HAP-1 (cell line): Measurements from ENCODE around the gene ZNF771.
A peak's percentile ranks its signal among the peaks of the same experiment; 100 is the strongest.
"Not testable (repeated sequence)": the region's sequence is repeated elsewhere in the genome, so short reads cannot be mapped to it uniquely, and the experiment has no call there.

Experiments used
- DNase-seq, 2 experiments: peaks; one replicate each; pipeline ENCODE4 v3.0.0-alpha.2; 2016 to 2020; ENCODE audit warnings: low spot score in 2 of 2
- H3K27me3 ChIP-seq: fragments of 250-450 bp; sonication (Bioruptor Pico); 2 replicates; pipeline ENCODE4 v1.5.1; 2020; ENCODE audit warnings: low read depth, mild to moderate bottlenecking, moderate library complexity
- H3K36me3 ChIP-seq: fragments of 250-450 bp; sonication (Bioruptor Pico); replicated peaks from 2 replicates; pipeline ENCODE4 v1.5.1; 2020; ENCODE audit warnings: mild to moderate bottlenecking
- H3K4me1 ChIP-seq: fragments of 250-450 bp; sonication (Bioruptor Pico); 2 replicates; pipeline ENCODE4 v1.5.1; 2020; ENCODE audit warnings: mild to moderate bottlenecking
- H3K4me3 ChIP-seq: fragments of 250-450 bp; sonication (Bioruptor Pico); 2 replicates; pipeline ENCODE4 v1.5.1; 2020; ENCODE audit warnings: mild to moderate bottlenecking, moderate library complexity
- H3K9me3 ChIP-seq: fragments of 250-450 bp; sonication (Bioruptor Pico); 2 replicates; pipeline ENCODE4 v1.5.1; 2020; ENCODE audit warnings: mild to moderate bottlenecking, moderate library complexity
- in situ Hi-C: fragments of 300-500 bp; cut with MboI; formaldehyde crosslinking; loops from 3 replicates; pipeline ENCODE4 v1.14.3; 2020; ENCODE audit warnings: low sequenced_read_pairs, inconsistent platforms, mixed read lengths

ZNF771 gene

GRCh38 chr16:30439720-30440348 lies 32.4 kb downstream of the ZNF771 start:
- H3K9me3 ChIP-seq, result peaks cover 6% of the 10 kb centered on the region; the same call in 1 of the 2 replicates
- no peaks in the 10 kb centered on the region for H3K27me3 ChIP-seq
- in situ Hi-C loops, result loop anchor here (10.0 kb wide), 4 partner anchors 45 to 255 kb away; partner anchors contain the start of genes SRCAP, ZNF688 and ZNF768
- H3K4me1 ChIP-seq, result peaks cover 1% of the 10 kb centered on the region
- H3K4me3 ChIP-seq, result no peak overlapping the region
- no peak for DNase-seq
- peaks cover 15% of the 10 kb centered on the region for H3K36me3 ChIP-seq

GRCh38 chr16:30443631-30444030 lies 36.2 kb downstream of the ZNF771 start:
- Histone ChIP-seq H3K27me3 (no peaks in the 10 kb centered on the region), H3K4me1 (peaks cover 8% of the 10 kb centered on the region), H3K36me3 (peaks cover 15% of the 10 kb centered on the region), H3K4me3 (no peak overlapping the region), H3K9me3 (peaks cover 9% of the 10 kb centered on the region; the same call in 1 of the 2 replicates)
- in situ Hi-C loops, result no loop called here
- DNase-seq, result no peak

DNA sequence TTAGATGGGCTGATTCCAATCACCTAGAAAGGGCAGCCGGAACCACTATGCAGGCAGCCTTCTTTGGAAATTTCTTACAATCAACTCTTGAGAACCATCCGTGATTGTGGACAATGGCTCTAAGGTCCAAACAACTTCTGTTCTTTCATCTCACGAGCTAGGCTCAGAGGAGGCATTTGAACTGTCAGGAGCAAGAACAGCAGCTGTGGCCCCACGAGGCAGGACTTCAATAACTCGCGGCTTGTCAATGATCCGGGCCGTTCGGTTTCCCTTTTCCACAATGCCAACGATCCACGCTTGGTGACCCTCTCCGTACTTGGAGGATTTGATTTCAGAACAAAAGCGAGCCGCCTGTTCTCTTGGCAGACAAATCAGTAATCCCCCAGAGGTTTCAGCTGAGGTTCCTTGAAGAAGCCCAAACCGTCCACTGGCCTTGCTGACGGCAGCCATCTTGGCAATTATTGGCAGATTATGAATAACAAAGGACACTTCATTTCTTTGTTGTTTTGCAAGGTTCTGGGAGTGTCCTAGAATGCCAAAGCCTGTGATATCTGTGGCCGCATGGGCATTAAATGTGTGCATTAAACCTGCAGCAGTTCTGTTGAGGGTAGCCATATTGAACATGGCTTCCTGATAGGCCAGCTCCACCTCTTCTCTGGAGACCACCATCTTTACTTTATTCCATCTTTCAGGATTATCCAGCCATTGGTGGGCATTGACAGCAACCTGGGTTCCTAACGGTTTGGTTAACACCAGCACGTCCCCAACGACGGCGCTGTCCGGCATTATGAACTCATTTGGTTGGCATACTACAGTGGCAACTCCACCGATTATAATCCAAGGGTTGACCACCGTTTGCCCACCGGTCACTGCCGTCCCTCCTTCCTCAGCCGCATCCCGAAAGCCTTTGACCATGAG lies 37.1 kb downstream of the ZNF771 start:
- Histone ChIP-seq H3K4me3 (peak overlapping the region; percentile 56), H3K36me3 (peaks cover 15% of the 10 kb centered on the region), H3K9me3 (peaks cover 9% of the 10 kb centered on the region; the same call in 1 of the 2 replicates), H3K4me1 (peaks cover 8% of the 10 kb centered on the region), H3K27me3 (no peaks in the 10 kb centered on the region)
- in situ Hi-C loops, result loop anchor here (5.0 kb wide), 1 partner anchor 188 kb away; no protein-coding TSS in a partner anchor
- DNase-seq, result peak; percentile 31 to 48

DNA sequence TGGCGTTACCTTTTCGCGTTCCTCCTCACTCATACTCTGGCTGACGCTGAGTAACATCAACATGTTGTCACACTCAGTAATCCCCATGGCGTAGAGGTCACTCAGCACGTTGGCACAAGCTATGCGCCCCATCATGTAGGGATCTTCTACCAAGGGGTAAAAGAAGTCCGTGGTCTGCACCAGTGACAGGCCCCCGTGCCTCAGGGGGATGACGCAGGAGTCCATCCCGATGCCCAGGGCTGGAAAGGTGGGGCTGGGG lies 37.7 kb downstream of the ZNF771 start:
- Histone ChIP-seq H3K4me3 (peak overlapping the region; percentile 56), H3K9me3 (peaks cover 9% of the 10 kb centered on the region; the same call in 1 of the 2 replicates), H3K27me3 (no peaks in the 10 kb centered on the region), H3K36me3 (peaks cover 15% of the 10 kb centered on the region), H3K4me1 (peaks cover 8% of the 10 kb centered on the region)
- no peak for DNase-seq
- in situ Hi-C loops, result loop anchor here (5.0 kb wide), 1 partner anchor 187 kb away; no protein-coding TSS in a partner anchor

DNA sequence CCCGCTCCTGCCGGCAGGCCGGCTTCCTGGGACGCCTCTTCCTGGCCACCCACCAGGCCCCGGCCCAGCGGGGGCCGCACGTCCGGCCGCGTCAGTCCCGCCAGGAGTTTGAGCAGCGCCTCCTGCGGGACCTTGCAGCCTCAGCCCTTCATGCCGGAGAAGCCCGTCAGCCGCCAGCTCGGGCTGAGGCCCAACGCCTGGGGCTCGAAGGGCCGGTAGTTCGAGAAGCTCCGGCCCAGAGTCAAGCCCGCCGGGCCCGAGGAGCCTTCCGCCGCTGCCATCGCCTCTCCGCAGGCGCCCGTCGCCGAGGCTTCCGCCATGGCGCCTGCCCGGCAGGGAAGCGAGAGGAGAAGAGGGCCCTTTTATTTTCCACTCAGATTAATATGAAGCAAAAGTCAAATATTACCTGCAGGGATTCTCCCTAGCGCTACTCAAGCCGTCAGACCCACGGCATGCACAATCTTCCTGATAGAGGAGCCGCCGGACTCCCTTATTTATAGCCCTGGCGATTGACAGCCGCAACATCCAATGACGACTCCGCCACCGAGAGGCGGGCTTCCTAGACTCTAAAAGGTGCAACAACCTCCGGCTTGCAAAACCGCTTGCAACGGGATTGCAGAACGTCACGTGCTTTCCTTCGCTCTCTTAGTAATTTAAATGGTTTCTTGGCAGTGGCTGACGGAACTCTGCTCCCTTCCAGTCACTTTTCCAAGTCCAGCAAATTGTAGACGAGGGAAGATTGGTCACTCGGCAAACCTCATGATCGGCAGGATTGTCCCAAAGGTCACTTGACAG lies 38.2 kb downstream of the ZNF771 start, which contains the start of gene SEPHS2:
Gene SEPHS2, minus strand, starts transcription at position 467 of the 795 bp plus-strand sequence. Its CDS starts 147 bp downstream, at position 320.
- H3K4me1 ChIP-seq, result peaks cover 8% of the 10 kb centered on the region
- in situ Hi-C loops, result loop anchor here (5.0 kb wide), 1 partner anchor 187 kb away; no protein-coding TSS in a partner anchor
- no peaks in the 10 kb centered on the region for H3K27me3 ChIP-seq
- H3K9me3 ChIP-seq, result peaks cover 9% of the 10 kb centered on the region; the same call in 1 of the 2 replicates
- H3K4me3 ChIP-seq, result peak within 1 kb of the TSS; percentile 56
- DNase-seq, result peak; percentile 84 to 97
- peaks cover 15% of the 10 kb centered on the region for H3K36me3 ChIP-seq

GRCh38 chr16:30446203-30446595 lies 38.8 kb downstream of the ZNF771 start:
- peak overlapping the region; percentile 56 for H3K4me3 ChIP-seq
- in situ Hi-C loops, result loop anchor here (5.0 kb wide), 1 partner anchor 186 kb away; no protein-coding TSS in a partner anchor

GRCh38 chr16:30447512-30448226 lies 40.3 kb downstream of the ZNF771 start:
- H3K4me1 ChIP-seq, result peaks cover 15% of the 10 kb centered on the region
- in situ Hi-C loops, result loop anchor here (5.0 kb wide), 1 partner anchor 185 kb away; no protein-coding TSS in a partner anchor
- H3K4me3 ChIP-seq, result no peak overlapping the region
- H3K9me3 ChIP-seq, result peaks cover 9% of the 10 kb centered on the region; the same call in 1 of the 2 replicates
- no peaks in the 10 kb centered on the region for H3K27me3 ChIP-seq
- no peak for DNase-seq
- H3K36me3 ChIP-seq, result peaks cover 15% of the 10 kb centered on the region

More at GRCh38 chr16:30446203-30446595, 38.8 kb downstream of the ZNF771 start:
- peaks cover 9% of the 10 kb centered on the region; the same call in 1 of the 2 replicates for H3K9me3 ChIP-seq
- H3K36me3 ChIP-seq, result peaks cover 15% of the 10 kb centered on the region
- no peak for DNase-seq
- peaks cover 8% of the 10 kb centered on the region for H3K4me1 ChIP-seq
- no peaks in the 10 kb centered on the region for H3K27me3 ChIP-seq

DNA sequence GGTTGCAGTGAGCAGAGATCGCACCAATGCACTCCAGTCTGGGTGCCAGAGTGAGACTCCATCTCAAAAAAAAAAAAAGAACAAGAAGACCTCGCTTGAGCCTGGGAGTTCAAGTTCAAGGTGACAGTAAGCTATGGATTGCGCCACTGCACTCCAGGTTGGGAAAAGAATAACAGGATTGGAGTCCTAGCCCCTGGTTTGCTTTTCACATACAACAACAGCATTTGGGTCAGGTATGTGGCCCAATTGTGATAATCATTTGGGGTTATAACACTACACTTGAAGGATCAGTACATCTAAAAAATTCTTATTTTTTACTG lies 41.7 kb downstream of the ZNF771 start:
- H3K27me3 ChIP-seq, result no peaks in the 10 kb centered on the region
- peaks cover 6% of the 10 kb centered on the region; the same call in 1 of the 2 replicates for H3K9me3 ChIP-seq
- in situ Hi-C loops, result loop anchor here (5.0 kb wide), 1 partner anchor 183 kb away; no protein-coding TSS in a partner anchor
- peaks cover 5% of the 10 kb centered on the region for H3K36me3 ChIP-seq
- no peak overlapping the region for H3K4me3 ChIP-seq
- peaks cover 17% of the 10 kb centered on the region for H3K4me1 ChIP-seq
- DNase-seq, result no peak

DNA sequence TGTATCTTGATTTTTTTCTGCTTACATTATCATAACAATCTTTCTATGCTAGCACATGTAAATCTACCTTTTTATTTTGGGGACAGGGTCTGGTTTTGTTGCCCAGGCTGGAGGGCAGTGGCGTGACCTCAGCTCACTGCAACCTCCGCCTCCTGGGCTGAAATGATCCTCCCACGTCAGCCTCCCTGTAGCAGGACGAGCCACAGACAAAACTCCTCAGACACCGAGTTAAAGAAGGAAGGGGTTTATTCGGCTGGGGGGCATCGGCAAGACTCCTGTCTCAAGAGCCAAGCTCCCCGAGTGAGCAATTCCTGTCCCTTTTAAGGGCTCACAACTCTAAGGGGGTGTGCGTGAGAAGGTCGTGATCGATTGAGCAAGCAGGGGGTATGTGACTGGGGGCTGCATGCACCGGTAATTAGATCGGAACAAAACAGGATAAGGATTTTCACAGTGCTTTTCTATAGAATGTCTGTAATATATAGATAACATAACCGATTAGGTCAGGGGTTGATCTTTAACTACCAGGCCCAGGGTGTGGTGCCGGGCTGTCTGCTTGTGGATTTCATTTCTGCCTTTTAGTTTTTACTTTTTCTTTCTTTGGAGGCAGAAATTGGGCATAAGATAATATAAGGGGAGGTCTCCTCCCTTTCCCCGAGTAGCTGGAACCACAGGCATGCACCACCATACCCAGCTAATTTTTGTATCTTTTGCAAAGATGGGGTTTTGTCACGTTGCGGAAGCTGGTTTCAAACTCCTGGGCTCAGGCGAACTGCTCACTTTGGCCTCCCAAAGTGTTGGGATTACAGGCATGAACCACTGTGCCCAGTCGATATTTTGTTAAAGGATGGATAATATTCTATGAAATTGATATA lies 45.5 kb downstream of the ZNF771 start:
- DNase-seq, H3K27me3 ChIP-seq, H3K4me3 ChIP-seq, in situ Hi-C loops, H3K36me3 ChIP-seq, H3K9me3 ChIP-seq: not testable (repeated sequence)
- peaks cover 20% of the 10 kb centered on the region for H3K4me1 ChIP-seq

DNA sequence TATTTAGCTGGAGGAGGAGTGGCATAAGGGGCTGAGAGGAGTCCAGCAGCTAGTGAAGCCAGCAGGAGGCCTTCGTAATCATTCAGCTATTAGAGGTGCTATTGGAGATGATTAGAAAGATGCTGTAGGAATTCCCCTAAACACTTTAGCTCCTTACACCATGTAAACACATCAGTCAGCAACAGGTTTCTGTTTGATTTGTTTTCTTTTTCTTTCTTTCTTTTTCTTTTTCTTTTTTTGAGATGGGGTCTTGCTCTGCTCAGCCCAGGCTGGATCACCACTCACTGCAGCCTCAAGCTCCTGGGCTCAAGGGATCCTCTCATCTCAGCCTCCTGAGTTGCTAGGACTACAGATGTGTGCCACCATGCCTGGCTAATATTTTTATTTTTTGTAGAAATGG lies 48.9 kb downstream of the ZNF771 start:
- H3K27me3 ChIP-seq, result no peaks in the 10 kb centered on the region
- H3K4me1 ChIP-seq, result peaks cover 20% of the 10 kb centered on the region
- DNase-seq, result no peak
- H3K4me3 ChIP-seq, result no peak overlapping the region
- H3K9me3 ChIP-seq, result no peaks in the 10 kb centered on the region
- H3K36me3 ChIP-seq, result no peaks in the 10 kb centered on the region
- in situ Hi-C loops, result no loop called here

GRCh38 chr16:30457256-30457655 lies 49.9 kb downstream of the ZNF771 start:
- in situ Hi-C loops, result no loop called here

More at GRCh38 chr16:30457256-30457655, 49.9 kb downstream of the ZNF771 start:
- DNase-seq, result no peak
- Histone ChIP-seq H3K36me3 (no peaks in the 10 kb centered on the region), H3K27me3 (no peaks in the 10 kb centered on the region), H3K9me3 (no peaks in the 10 kb centered on the region), H3K4me1 (peaks cover 13% of the 10 kb centered on the region), H3K4me3 (no peak overlapping the region)
